Activated CD8-positive, alpha-beta T cell treated with anti-CD3 and anti-CD28 coated beads, Interleukin-2, amount 10 ng/mL, durations not matched to agents 7 days and 5 days (primary cell): ENCODE measurements around the gene SF3A1. TPM values are rescaled to one million over a fixed set of nuclear protein-coding genes. Genes with fewer than 3 reads are reported as not detected.

ENCODE experiments used
- ATAC-seq: fragments of 150-1000 bp; cut with Tn5 transposase; one replicate; pipeline ENCODE4 v1.10.0; 2021; ENCODE audit warnings: moderate library complexity
- CTCF ChIA-PET: fragments of 350-600 bp; sonication (Branson Sonifier 250); formaldehyde crosslinking; loops from one replicate; lab custom pipeline; 2021; ENCODE audit warnings: antibody characterized with exemption; lab: Charles Lee
- POLR2A ChIA-PET: fragments of 350-600 bp; sonication (Branson Sonifier 250); formaldehyde crosslinking; loops from one replicate; lab custom pipeline; 2021; ENCODE audit warnings: antibody characterized with exemption; lab: Charles Lee
- DNase-seq: peaks from one replicate; pipeline ENCODE4 v3.0.0-alpha.2; 2020
- H3K27ac Mint-ChIP-seq: one replicate; pipeline ENCODE4 v1.8.0; 2021; ENCODE audit warnings: mild to moderate bottlenecking, mixed read lengths
- H3K27me3 Mint-ChIP-seq: one replicate; pipeline ENCODE4 v1.8.0; 2021; ENCODE audit warnings: low read depth, mixed read lengths
- H3K36me3 Mint-ChIP-seq: one replicate; pipeline ENCODE4 v1.8.0; 2021; ENCODE audit warnings: low read depth, mixed read lengths
- H3K4me1 Mint-ChIP-seq: one replicate; pipeline ENCODE4 v1.8.0; 2021; ENCODE audit warnings: low read depth, mixed read lengths
- H3K4me3 Mint-ChIP-seq: one replicate; pipeline ENCODE4 v1.8.0; 2021; ENCODE audit warnings: mild to moderate bottlenecking, mixed read lengths
- H3K9me3 Mint-ChIP-seq: one replicate; pipeline ENCODE4 v1.8.0; 2022; ENCODE audit warnings: mixed read lengths; ENCODE audit not compliant: insufficient read depth
- total RNA-seq, 2 experiments: library from RNA; stranded (reverse); gene quantifications; one replicate each; pipeline ENCODE4 v1.2.3, GENCODE V29; 2021

SF3A1 gene
- total RNA-seq, 2 experiments from 2014 or later: 211 to 246 TPM

DNA sequence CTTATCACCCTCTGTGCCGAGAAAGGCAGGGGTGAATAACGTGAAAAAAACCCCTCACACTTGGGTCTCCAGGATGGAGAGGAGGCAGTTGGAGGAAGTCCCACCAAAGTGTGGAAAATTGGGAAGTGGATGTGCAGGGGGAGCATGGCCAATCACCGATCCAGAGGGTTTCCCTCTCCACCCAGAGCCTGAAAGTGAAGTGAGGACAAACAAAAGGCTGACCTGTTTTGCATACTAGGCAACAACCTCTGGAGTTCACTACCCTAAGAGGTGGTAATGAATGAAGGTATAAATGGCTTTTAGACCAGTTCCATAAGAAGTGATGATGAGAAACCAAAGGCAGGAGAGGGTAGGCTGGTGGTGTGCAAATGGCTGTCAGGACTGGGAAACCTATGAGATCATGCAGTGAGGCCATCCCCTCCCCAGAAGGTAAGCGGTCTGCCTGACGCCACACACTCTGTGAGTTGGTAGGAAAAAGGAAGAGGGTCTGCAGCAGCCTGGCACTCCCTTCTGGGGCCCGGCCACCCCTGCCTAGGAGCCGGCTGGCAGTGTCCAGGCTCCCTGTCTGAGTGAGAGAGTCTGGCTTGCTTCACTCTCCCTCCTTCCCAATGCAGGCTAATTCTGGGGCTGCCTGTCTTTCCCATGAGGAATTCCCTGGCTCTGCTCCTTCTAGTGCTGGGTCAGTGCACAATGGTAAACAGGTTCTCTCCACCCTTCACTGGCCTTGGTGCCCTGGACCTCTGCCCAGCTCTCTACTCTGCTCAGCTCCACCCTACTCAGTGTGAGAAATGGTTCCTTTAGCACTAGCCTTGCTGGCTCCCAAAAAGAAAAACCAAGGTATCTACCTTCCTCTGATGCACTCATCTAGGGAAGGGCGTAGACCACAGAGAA is 45.6 kb downstream of the SF3A1 start:
- ChIA-PET POLR2A (interaction anchor here (1.1 to 3.6 kb wide), 3 partner anchors 17 to 22 kb away, joined by 3 to 13 read pairs (median 8); partner anchors contain the start of genes CASTOR1 and TBC1D10A), CTCF (interaction anchor here (0.7 to 16.1 kb wide), 7 partner anchors 9 to 76 kb away, joined by 3 to 184 read pairs (median 4); partner anchors contain the start of genes CASTOR1, CCDC157, RNF215 and SF3A1)
- ATAC-seq: no peak
- H3K27ac Mint-ChIP-seq: peak overlapping the region; percentile 79
- H3K9me3 Mint-ChIP-seq: no peaks in the 10 kb centered on the region
- peaks cover 97% of the 10 kb centered on the region for H3K4me1 Mint-ChIP-seq
- H3K27me3 Mint-ChIP-seq: no peaks in the 10 kb centered on the region
- DNase-seq: no peak
- peaks cover 58% of the 10 kb centered on the region for H3K36me3 Mint-ChIP-seq
- H3K4me3 Mint-ChIP-seq: no peak overlapping the region

DNA sequence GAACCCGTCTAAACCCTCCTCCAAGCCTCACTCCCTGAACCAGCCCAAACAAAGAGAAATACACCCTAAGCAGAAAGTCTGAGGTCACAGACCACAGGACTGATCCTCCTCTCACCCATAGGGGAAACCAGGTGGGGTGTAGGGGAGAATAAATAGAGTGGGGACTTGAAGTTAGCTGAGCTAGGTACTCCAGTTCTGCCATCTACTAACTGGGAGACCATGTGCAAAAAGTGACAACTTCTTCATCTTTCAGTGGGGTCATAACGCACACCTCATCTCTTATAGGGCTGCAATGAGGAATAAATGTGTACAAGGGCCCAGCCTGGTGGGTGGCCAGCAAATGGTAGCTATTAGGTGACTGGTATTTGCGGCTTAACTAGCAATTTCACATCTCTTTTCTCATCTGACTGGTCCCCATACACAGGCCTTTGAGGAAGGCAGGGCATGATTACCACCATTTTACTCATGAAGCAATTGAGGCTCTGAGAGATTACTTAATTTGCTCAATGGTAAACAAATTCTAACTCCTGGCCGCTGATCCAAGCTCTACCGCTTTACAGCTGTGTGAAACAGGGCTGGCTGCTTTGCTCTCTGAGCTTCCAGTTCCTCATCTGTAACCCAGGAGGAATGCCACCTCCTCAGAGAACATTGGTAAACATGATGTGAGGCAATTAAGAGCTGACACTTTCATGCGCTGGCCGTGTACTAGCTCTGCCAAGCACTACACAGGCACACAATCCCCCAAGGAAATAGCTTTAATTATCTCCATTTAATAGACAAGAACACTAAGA is 46.5 kb downstream of the SF3A1 start:
- Mint-ChIP-seq H3K27ac (peak overlapping the region; percentile 79), H3K27me3 (no peaks in the 10 kb centered on the region), H3K9me3 (no peaks in the 10 kb centered on the region), H3K36me3 (peaks cover 49% of the 10 kb centered on the region), H3K4me3 (peak overlapping the region; percentile 56), H3K4me1 (peaks cover 97% of the 10 kb centered on the region)
- ATAC-seq (peak; percentile 51), DNase-seq (peak; percentile 70)
- ChIA-PET CTCF (interaction anchor here (0.7 to 16.1 kb wide), 10 partner anchors 9 to 189 kb away, joined by 3 to 184 read pairs (median 4); partner anchors contain the start of genes CASTOR1, CCDC157, RNF215 and SF3A1), POLR2A (interaction anchor here (0.5 to 1.7 kb wide), 4 partner anchors 18 to 217 kb away, joined by 3 to 8 read pairs (median 3); partner anchors contain the start of genes CASTOR1 and TBC1D10A)

DNA sequence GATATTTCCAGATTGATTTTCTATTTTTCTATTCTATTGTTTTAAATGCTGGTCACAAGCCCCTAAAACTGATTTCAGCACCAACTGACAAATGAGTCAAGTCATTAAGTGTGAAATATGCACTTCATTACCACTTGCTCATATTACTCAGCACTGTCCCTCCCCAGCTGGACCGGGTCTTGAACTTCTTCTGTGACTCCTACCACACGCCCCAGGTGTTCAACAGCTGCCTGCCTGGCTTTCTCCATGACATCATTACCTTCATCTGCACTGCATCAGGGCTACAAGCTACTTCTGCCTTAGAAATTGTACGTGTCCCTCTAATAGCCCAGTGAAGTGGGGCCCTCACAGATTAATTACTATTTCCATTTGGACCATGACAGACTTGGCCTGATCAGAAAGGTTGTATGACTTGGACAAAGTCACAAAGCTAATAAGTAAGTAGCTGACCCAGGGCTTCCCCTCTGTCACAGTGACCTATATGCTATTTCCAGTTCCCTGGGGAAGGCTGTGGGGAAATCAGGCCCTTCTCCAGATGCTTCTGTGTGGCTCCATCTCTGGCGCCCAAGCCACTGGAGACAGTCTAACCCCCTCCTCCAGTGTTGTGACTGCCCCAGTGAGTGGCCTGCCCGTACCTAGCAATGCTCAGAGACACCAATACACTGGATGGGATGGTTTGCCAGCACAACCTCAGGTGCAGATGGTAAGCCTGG is 48.0 kb downstream of the SF3A1 start:
- H3K4me3 Mint-ChIP-seq: peak overlapping the region; percentile 12
- POLR2A ChIA-PET: interaction anchor here (1.2 to 9.7 kb wide), 2 partner anchors 16 to 115 kb away, joined by 3 to 101 read pairs; partner anchors contain the start of gene TBC1D10A

DNA sequence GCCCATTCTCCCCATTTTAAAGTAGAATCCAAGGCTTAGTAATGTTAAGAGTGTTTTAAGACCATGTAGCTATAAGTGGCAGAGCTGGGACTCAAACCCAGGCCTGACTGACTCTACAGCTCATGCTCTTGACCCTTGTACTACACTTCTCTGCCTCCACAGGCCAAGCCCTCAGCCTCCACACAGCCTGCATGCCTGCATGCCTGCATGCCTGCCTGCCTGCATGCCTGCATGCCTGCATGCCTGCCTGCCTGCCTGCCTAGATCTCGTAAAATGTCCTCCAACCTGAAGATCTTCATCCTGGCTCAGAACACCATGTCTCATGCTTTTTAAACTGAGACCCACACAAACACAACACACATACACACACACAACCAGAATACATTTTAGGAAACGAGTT is 48.6 kb downstream of the SF3A1 start:
- no peak for DNase-seq
- peak overlapping the region; percentile 79 for H3K27ac Mint-ChIP-seq
- POLR2A ChIA-PET: interaction anchor here (1.2 to 9.7 kb wide), 2 partner anchors 17 to 116 kb away, joined by 3 to 101 read pairs; partner anchors contain the start of gene TBC1D10A
- peak overlapping the region; percentile 81 for H3K4me3 Mint-ChIP-seq
- no peaks in the 10 kb centered on the region for H3K9me3 Mint-ChIP-seq
- peaks cover 56% of the 10 kb centered on the region for H3K36me3 Mint-ChIP-seq
- ATAC-seq: no peak
- H3K27me3 Mint-ChIP-seq: no peaks in the 10 kb centered on the region
- H3K4me1 Mint-ChIP-seq: peaks cover 100% of the 10 kb centered on the region
- CTCF ChIA-PET: interaction anchor here (0.8 to 16.1 kb wide), 4 partner anchors 12 to 44 kb away, joined by 3 to 184 read pairs (median 4); partner anchors contain the start of gene CASTOR1

More for the DNA sequence above, 48.0 kb downstream of the SF3A1 start:
- peak overlapping the region; percentile 79 for H3K27ac Mint-ChIP-seq
- H3K4me1 Mint-ChIP-seq: peaks cover 97% of the 10 kb centered on the region
- DNase-seq: no peak
- H3K9me3 Mint-ChIP-seq: no peaks in the 10 kb centered on the region
- CTCF ChIA-PET: interaction anchor here (0.8 to 16.1 kb wide), 6 partner anchors 12 to 45 kb away, joined by 3 to 184 read pairs (median 4); partner anchors contain the start of genes CASTOR1 and TBC1D10A
- H3K36me3 Mint-ChIP-seq: peaks cover 53% of the 10 kb centered on the region
- no peak for ATAC-seq
- H3K27me3 Mint-ChIP-seq: no peaks in the 10 kb centered on the region

DNA sequence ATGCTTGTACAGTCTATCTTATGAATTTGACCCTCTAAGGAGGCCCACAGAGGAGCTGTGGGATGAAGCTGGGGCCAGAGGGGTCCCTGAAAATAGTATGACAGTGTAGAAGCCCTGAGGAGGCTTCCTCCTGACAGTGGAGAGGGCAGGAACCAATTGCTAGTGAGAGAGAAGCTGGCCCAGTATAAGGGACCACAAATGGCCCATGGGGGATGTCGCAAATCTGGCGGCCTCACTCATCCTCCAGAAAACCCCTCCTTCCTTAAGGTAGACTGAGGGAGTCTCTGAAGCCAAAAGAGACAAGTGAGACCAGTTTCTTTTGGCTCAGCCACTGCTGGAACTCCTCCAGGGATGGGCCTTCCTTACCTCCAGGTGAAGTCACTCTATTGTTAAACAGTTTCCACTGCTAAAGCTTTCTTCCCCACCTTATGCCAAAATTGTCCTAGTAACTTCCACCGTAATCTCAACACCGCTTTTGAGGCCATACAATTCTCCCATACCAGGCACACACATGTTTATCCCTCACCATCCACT is 49.6 kb downstream of the SF3A1 start:
- no peak for ATAC-seq
- H3K27me3 Mint-ChIP-seq: no peaks in the 10 kb centered on the region
- H3K9me3 Mint-ChIP-seq: no peaks in the 10 kb centered on the region
- H3K27ac Mint-ChIP-seq: peak overlapping the region; percentile 93
- DNase-seq: no peak
- CTCF ChIA-PET: interaction anchor here (1.1 to 16.1 kb wide), 6 partner anchors 18 to 84 kb away, joined by 3 to 184 read pairs (median 6); partner anchors contain the start of genes CASTOR1, RNF215 and TBC1D10A
- peak overlapping the region; percentile 81 for H3K4me3 Mint-ChIP-seq
- POLR2A ChIA-PET: interaction anchor here (0.5 to 9.7 kb wide), 6 partner anchors 9 to 49 kb away, joined by 3 to 117 read pairs (median 24); partner anchors contain the start of genes CASTOR1, CCDC157, SF3A1 and TBC1D10A
- peaks cover 58% of the 10 kb centered on the region for H3K36me3 Mint-ChIP-seq
- peaks cover 100% of the 10 kb centered on the region for H3K4me1 Mint-ChIP-seq

DNA sequence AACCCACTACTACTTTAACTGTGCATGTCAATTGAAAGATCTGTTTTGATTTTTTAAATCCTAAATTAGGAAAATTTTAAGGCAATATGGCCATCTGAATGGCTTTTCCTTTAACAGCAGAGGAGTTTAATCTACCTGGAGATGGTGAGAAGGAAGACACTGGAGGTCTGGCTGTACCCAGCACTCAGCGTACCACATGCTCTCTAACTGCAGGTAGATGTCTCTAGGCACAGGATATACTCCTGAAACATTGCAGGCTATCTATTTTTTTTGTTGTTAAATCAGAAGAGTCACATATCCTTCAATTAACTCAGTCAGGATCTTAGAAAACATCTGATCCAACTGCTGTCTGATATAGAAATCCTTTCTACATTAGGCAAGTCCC is 50.1 kb downstream of the SF3A1 start:
- H3K27ac Mint-ChIP-seq: peak overlapping the region; percentile 93
- DNase-seq: no peak
- ATAC-seq: peak; percentile 35
- H3K4me3 Mint-ChIP-seq: peak overlapping the region; percentile 81
- ChIA-PET POLR2A (interaction anchor here (0.7 to 9.7 kb wide), 9 partner anchors 9 to 118 kb away, joined by 3 to 117 read pairs (median 7); partner anchors contain the start of genes CASTOR1, CCDC157, SF3A1 and TBC1D10A), CTCF (interaction anchor here (1.1 to 16.1 kb wide), 5 partner anchors 17 to 85 kb away, joined by 3 to 184 read pairs (median 7); partner anchors contain the start of genes CASTOR1, RNF215 and TBC1D10A)
- no peaks in the 10 kb centered on the region for H3K9me3 Mint-ChIP-seq
- peaks cover 100% of the 10 kb centered on the region for H3K4me1 Mint-ChIP-seq
- H3K27me3 Mint-ChIP-seq: no peaks in the 10 kb centered on the region
- peaks cover 58% of the 10 kb centered on the region for H3K36me3 Mint-ChIP-seq

DNA sequence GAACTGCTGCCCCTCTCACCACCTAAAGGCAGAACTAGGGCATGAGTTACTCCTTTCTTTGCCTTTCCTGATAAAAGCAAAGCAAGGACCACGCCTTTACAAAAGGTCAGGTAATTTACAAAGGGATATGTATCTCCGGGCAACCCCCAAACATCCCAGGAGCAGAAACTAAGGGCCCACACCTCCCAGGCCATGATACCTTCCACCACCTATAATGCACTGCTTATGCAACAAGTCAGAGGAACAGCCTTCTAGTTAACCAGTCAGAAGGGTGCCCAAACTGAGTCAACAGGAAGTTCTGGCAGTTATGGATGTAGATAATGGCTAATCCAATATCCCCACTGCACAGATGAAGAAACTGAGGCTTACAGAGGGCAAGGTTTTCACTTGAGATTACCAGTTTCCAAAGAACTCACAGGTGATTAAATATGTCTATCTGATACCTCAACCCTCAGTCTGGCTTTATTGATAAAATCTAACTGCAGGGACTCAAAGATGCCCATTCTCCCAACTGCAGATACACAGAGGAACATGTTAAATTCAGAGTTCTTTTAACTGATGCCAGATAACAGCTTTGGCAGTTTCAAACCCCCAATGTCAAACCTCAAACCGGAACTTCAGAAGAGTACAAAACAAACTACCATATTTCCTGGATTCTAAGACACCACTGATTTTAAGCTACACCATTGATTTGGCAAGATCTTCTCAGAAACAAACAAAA is 50.6 kb downstream of the SF3A1 start:
- Mint-ChIP-seq H3K4me1 (peaks cover 100% of the 10 kb centered on the region), H3K27me3 (no peaks in the 10 kb centered on the region), H3K36me3 (peaks cover 61% of the 10 kb centered on the region), H3K4me3 (peak overlapping the region; percentile 81), H3K9me3 (no peaks in the 10 kb centered on the region), H3K27ac (peak overlapping the region; percentile 93)
- DNase-seq (peak; percentile 69), ATAC-seq (peak; percentile 41)
- ChIA-PET POLR2A (interaction anchor here (0.7 to 9.7 kb wide), 11 partner anchors 10 to 118 kb away, joined by 3 to 117 read pairs (median 4); partner anchors contain the start of genes CASTOR1, CCDC157, SF3A1 and TBC1D10A), CTCF (interaction anchor here (0.9 to 16.1 kb wide), 10 partner anchors 11 to 85 kb away, joined by 3 to 184 read pairs (median 4); partner anchors contain the start of genes CASTOR1, RNF215 and TBC1D10A)

DNA sequence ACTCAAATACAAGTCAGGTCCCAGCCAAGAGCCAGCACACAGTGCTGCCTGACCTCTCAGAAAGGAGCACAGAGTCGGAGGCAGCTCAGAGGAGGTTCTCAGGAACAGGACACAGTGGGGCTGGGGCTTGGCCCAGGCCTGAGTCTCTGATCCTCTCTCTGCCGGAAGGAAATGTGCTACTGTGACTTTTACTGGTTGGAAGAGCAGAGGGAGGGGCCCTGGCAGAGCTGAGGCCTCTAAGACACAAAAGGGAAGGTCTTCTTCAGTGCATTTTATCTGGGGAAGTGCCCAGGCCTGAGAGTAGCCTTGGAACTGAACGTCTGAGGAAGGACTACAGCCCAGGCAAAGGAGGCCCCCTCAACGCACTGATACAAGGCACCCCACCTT is 51.2 kb downstream of the SF3A1 start:
- ChIA-PET CTCF (interaction anchor here (0.9 to 16.1 kb wide), 8 partner anchors 11 to 82 kb away, joined by 3 to 184 read pairs (median 4); partner anchors contain the start of genes CASTOR1, RNF215 and TBC1D10A), POLR2A (interaction anchor here (1.0 to 9.7 kb wide), 9 partner anchors 10 to 119 kb away, joined by 3 to 117 read pairs (median 7); partner anchors contain the start of genes CASTOR1, CCDC157, SF3A1 and TBC1D10A)
- peak overlapping the region; percentile 93 for H3K27ac Mint-ChIP-seq
- peaks cover 100% of the 10 kb centered on the region for H3K4me1 Mint-ChIP-seq
- no peaks in the 10 kb centered on the region for H3K9me3 Mint-ChIP-seq
- ATAC-seq (peak; percentile 79), DNase-seq (peak; percentile 81)
- no peaks in the 10 kb centered on the region for H3K27me3 Mint-ChIP-seq
- peak overlapping the region; percentile 81 for H3K4me3 Mint-ChIP-seq
- peaks cover 60% of the 10 kb centered on the region for H3K36me3 Mint-ChIP-seq

DNA sequence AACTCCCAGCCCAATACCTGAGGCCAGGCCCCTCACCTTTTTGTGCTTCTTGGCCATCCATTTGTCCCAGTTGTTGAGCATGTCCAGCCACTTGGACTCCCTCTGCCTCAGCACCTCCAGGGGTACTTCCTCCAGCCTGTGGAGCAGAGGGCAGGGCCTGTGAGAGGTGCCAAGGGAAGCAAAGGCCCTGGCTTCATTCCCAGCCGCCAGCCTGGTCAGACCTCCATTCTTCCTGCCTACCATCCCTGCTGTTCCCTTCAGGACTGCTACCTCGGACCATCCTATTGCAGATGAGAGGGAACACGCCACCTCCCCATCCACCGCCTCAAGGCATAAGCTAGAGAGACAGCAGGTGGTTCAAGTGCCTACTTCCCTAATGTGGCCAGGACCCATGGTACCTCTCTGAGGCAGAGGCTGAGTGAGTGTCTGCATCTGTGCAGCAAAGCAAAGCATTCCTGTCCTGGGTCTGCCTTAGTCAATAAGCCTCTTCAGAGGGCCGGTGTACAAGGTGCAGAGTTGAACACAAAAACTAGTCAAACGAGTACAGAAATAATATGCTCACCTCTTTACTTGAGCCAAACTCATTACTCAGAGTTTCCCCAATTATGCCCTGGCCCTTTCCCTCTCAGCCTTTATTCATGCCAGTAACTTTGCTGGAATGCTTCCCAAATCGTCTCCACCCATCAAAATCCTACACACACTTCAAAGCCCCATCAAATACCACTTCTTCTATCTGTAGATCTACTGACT is 52.0 kb downstream of the SF3A1 start:
- H3K4me3 Mint-ChIP-seq: peak overlapping the region; percentile 81
- H3K27me3 Mint-ChIP-seq: no peaks in the 10 kb centered on the region
- peaks cover 59% of the 10 kb centered on the region for H3K36me3 Mint-ChIP-seq
- CTCF ChIA-PET: interaction anchor here (0.5 to 16.1 kb wide), 9 partner anchors 12 to 721 kb away, joined by 3 to 184 read pairs (median 4); partner anchors contain the start of genes CASTOR1, RNF215 and TBC1D10A
- peaks cover 95% of the 10 kb centered on the region for H3K4me1 Mint-ChIP-seq
- DNase-seq: no peak
- POLR2A ChIA-PET: interaction anchor here (1.0 to 9.7 kb wide), 7 partner anchors 11 to 120 kb away, joined by 3 to 117 read pairs (median 14); partner anchors contain the start of genes CASTOR1, CCDC157, SF3A1 and TBC1D10A
- H3K27ac Mint-ChIP-seq: peak overlapping the region; percentile 93
- no peaks in the 10 kb centered on the region for H3K9me3 Mint-ChIP-seq
- ATAC-seq: no peak
